ENCODE measurements around the gene RFXANK. TPM values are rescaled to one million over a fixed set of nuclear protein-coding genes. Genes with fewer than 3 reads are reported as not detected.

RFXANK gene
- total RNA-seq, 2 experiments from 2014 or later = 36.3 to 37.2 TPM

DNA sequence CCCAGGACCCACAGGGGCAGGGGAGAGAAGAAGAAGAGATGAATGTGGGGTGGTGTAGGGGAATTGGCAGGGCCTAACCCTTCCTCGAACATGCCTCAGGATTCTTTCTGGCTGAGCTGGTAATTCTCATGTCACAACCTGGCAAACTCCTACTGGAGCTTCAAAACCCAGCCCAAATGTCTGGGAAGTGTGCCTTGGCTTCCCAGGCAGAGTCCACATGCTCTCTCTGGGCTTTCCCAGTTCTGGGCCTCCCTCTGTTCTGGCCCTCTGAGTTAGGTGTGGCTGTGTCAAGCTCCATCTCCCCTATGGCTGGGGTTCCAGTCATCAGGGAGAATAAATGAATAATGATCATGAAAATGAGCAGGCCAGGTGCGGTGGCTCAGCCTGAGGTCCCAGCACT lies 42.6 kb upstream of the RFXANK start:
- H3K4me1 Mint-ChIP-seq (ENCODE audit: low read depth) = no peaks in the 10 kb centered on the region
- H3K9me3 ChIP-seq (ENCODE audit: control insufficient read depth in 1 of 2, insufficient read depth in 1 of 2, low read length in 2 of 2) = no peaks in the 10 kb centered on the region
- TF ChIP-seq, protein P1, sequence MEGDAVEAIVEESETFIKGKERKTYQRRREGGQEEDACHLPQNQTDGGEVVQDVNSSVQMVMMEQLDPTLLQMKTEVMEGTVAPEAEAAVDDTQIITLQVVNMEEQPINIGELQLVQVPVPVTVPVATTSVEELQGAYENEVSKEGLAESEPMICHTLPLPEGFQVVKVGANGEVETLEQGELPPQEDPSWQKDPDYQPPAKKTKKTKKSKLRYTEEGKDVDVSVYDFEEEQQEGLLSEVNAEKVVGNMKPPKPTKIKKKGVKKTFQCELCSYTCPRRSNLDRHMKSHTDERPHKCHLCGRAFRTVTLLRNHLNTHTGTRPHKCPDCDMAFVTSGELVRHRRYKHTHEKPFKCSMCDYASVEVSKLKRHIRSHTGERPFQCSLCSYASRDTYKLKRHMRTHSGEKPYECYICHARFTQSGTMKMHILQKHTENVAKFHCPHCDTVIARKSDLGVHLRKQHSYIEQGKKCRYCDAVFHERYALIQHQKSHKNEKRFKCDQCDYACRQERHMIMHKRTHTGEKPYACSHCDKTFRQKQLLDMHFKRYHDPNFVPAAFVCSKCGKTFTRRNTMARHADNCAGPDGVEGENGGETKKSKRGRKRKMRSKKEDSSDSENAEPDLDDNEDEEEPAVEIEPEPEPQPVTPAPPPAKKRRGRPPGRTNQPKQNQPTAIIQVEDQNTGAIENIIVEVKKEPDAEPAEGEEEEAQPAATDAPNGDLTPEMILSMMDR (IDR thresholded peaks at IDR 0.05) = no peak
- peaks cover 22% of the 10 kb centered on the region for H3K36me3 ChIP-seq (ENCODE audit: insufficient read depth, low read length)
- H3K4me1 ChIP-seq (ENCODE audit: insufficient read depth, low read length) = peaks cover 8% of the 10 kb centered on the region
- H3K4me3 Mint-ChIP-seq = no peak overlapping the region
- DNase-seq (no peak), ATAC-seq (ENCODE audit: poor library complexity) (no peak)
- H3K27ac ChIP-seq (ENCODE audit: low read depth in 1 of 2, low read length in 2 of 2) = no peak overlapping the region
- H3K27ac Mint-ChIP-seq = no peak overlapping the region
- peaks cover 20% of the 10 kb centered on the region for H3K36me3 Mint-ChIP-seq (ENCODE audit: low read depth)
- no peaks in the 10 kb centered on the region for H3K27me3 Mint-ChIP-seq
- no peak overlapping the region for H3K4me3 ChIP-seq (ENCODE audit: low read length)
- no peaks in the 10 kb centered on the region for H3K9me3 Mint-ChIP-seq
- CTCF ChIA-PET = no interaction called here
- no peaks in the 10 kb centered on the region for H3K27me3 ChIP-seq (ENCODE audit: control insufficient read depth in 1 of 2, insufficient read depth in 2 of 2, low read length in 2 of 2)
- intact Hi-C loops (cut with DNase I, micrococcal nuclease) = no loop called here
- POLR2A ChIA-PET = no interaction called here

DNA sequence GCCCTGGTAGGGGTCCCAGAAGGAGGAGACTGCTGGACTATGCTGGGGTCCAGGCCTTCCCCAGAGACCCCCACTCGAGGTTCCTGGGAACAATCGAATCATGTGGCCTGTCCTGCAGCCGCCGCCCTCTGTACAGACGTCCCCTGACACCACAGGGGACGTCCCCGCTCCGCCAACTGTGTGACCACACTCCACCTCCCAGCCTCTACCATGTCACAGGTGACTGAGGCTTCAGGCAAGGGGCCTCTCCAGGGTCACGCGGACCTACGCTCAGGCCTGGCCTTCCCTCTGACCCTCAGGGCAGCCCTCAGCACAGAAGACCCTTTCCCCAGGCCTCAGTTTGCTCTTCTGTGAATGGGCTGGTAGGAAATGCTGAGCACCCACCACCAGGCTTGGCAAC lies 40.6 kb upstream of the RFXANK start:
- H3K27me3 ChIP-seq (ENCODE audit: control insufficient read depth in 1 of 2, insufficient read depth in 2 of 2, low read length in 2 of 2) = no peaks in the 10 kb centered on the region
- Mint-ChIP-seq H3K36me3 (ENCODE audit: low read depth) (peaks cover 32% of the 10 kb centered on the region), H3K27me3 (no peaks in the 10 kb centered on the region), H3K4me3 (no peak overlapping the region), H3K9me3 (no peaks in the 10 kb centered on the region), H3K4me1 (ENCODE audit: low read depth) (no peaks in the 10 kb centered on the region), H3K27ac (no peak overlapping the region)
- ATAC-seq (ENCODE audit: poor library complexity) (no peak), DNase-seq (no peak)
- intact Hi-C loops (cut with DNase I, micrococcal nuclease) = no loop called here
- ChIA-PET POLR2A (no interaction called here), CTCF (no interaction called here)
- peaks cover 27% of the 10 kb centered on the region for H3K36me3 ChIP-seq (ENCODE audit: insufficient read depth, low read length)
- H3K4me1 ChIP-seq (ENCODE audit: insufficient read depth, low read length) = no peaks in the 10 kb centered on the region
- no peak overlapping the region for H3K27ac ChIP-seq (ENCODE audit: low read depth in 1 of 2, low read length in 2 of 2)
- TF ChIP-seq, protein P1 (IDR thresholded peaks at IDR 0.05) = no peak
- no peaks in the 10 kb centered on the region for H3K9me3 ChIP-seq (ENCODE audit: control insufficient read depth in 1 of 2, insufficient read depth in 1 of 2, low read length in 2 of 2)
- no peak overlapping the region for H3K4me3 ChIP-seq (ENCODE audit: low read length)

GRCh38 chr19:19152668-19153384 lies 39.2 kb upstream of the RFXANK start:
- no peaks in the 10 kb centered on the region for H3K4me1 Mint-ChIP-seq (ENCODE audit: low read depth)
- no peaks in the 10 kb centered on the region for H3K9me3 Mint-ChIP-seq
- H3K27me3 Mint-ChIP-seq = no peaks in the 10 kb centered on the region
- ATAC-seq (ENCODE audit: poor library complexity) (no peak), DNase-seq (no peak)
- peaks cover 33% of the 10 kb centered on the region for H3K36me3 Mint-ChIP-seq (ENCODE audit: low read depth)
- no peak overlapping the region for H3K27ac Mint-ChIP-seq
- Histone ChIP-seq H3K4me1 (ENCODE audit: insufficient read depth, low read length) (no peaks in the 10 kb centered on the region), H3K27ac (ENCODE audit: low read depth in 1 of 2, low read length in 2 of 2) (no peak overlapping the region), H3K4me3 (ENCODE audit: low read length) (no peak overlapping the region), H3K27me3 (ENCODE audit: control insufficient read depth in 1 of 2, insufficient read depth in 2 of 2, low read length in 2 of 2) (no peaks in the 10 kb centered on the region), H3K9me3 (ENCODE audit: control insufficient read depth in 1 of 2, insufficient read depth in 1 of 2, low read length in 2 of 2) (no peaks in the 10 kb centered on the region), H3K36me3 (ENCODE audit: insufficient read depth, low read length) (peaks cover 13% of the 10 kb centered on the region)
- H3K4me3 Mint-ChIP-seq = no peak overlapping the region
- intact Hi-C loops (cut with DNase I, micrococcal nuclease) = no loop called here
- TF ChIP-seq, protein P1 (IDR thresholded peaks at IDR 0.05) = no peak
- CTCF ChIA-PET = no interaction called here
- POLR2A ChIA-PET = no interaction called here

Measured in CD4-positive, alpha-beta T cell (primary cell).